ENCODE data around the gene MAP2K6.

DNA sequence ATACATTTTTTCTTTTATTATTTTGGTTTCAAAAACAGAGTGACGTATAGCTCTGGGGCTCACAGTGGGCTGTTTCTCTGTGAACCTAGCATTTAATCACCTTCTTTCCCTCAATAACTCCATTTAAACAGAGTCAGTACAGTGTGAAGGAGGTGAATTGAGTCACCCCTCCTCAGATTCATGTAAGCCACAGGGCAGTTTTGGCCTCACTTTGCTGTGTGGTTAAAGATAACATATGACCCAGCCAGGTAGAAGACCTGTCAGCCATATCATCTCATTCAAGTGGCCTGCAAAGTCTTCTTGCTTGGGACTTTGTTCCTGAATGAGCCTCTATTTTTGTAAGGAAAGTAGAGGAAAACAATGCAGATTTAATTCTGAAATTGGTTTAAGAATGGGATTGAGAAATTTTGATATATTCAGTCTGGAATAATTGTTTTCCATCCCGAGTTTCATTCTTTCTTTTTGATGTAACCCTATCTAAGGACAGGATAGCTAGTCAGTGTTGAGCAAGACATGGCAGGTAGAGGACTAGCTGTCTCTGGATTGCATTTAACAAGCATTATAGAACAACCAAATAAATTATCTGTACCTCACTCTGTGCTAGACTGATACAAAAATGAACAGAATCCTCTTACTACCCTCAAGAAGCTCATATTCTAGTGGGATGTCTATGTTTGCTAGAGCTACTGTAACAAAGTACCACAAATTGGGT is 13.1 kb downstream of the MAP2K6 start:
- TF ChIP-seq, protein P1, sequence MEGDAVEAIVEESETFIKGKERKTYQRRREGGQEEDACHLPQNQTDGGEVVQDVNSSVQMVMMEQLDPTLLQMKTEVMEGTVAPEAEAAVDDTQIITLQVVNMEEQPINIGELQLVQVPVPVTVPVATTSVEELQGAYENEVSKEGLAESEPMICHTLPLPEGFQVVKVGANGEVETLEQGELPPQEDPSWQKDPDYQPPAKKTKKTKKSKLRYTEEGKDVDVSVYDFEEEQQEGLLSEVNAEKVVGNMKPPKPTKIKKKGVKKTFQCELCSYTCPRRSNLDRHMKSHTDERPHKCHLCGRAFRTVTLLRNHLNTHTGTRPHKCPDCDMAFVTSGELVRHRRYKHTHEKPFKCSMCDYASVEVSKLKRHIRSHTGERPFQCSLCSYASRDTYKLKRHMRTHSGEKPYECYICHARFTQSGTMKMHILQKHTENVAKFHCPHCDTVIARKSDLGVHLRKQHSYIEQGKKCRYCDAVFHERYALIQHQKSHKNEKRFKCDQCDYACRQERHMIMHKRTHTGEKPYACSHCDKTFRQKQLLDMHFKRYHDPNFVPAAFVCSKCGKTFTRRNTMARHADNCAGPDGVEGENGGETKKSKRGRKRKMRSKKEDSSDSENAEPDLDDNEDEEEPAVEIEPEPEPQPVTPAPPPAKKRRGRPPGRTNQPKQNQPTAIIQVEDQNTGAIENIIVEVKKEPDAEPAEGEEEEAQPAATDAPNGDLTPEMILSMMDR (IDR thresholded peaks at IDR 0.05) = no peak
- TF ChIP-seq POLR2A (IDR thresholded peaks at IDR 0.05) = no peak
